Liver (tissue), 9 donors: ENCODE data around the gene IGFBP1. TPM values are rescaled to one million over a fixed set of nuclear protein-coding genes. Genes with fewer than 3 reads are reported as not detected.
A peak's percentile ranks its signal among the peaks of the same experiment; 100 is the strongest.

Source experiments
- DNase-seq: peaks from one replicate; pipeline ENCODE4 v3.0.0-alpha.2; 2017; ENCODE audit warnings: low spot score
- H3K27ac ChIP-seq, 2 donors: one replicate each; pipeline ENCODE4 v1.7.0; 2013; ENCODE audit warnings: inconsistent platforms in 2 of 2, low read length in 2 of 2, control low read depth in 1 of 2, low read depth in 1 of 2, mild to moderate bottlenecking in 1 of 2
- H3K27me3 ChIP-seq, 4 donors: one replicate each; pipeline versions ENCODE4 v1.6.1 to v1.7.0; 2013; ENCODE audit warnings: low read length in 3 of 4, inconsistent platforms in 1 of 4, mild to moderate bottlenecking in 1 of 4, moderate library complexity in 1 of 4; ENCODE audit not compliant: control insufficient read depth in 4 of 4, insufficient read depth in 4 of 4
- H3K36me3 ChIP-seq, 4 donors: one replicate each; pipeline versions ENCODE4 v1.6.1 to v1.7.0; 2013; ENCODE audit warnings: low read length in 3 of 4, mild to moderate bottlenecking in 3 of 4, low read depth in 1 of 4, moderate library complexity in 1 of 4; ENCODE audit not compliant: control insufficient read depth in 4 of 4, insufficient read depth in 3 of 4
- H3K4me1 ChIP-seq, 4 donors: one replicate each; pipeline versions ENCODE4 v1.6.1 to v1.7.0; 2013; ENCODE audit warnings: low read length in 3 of 4, mild to moderate bottlenecking in 3 of 4, moderate library complexity in 1 of 4; ENCODE audit not compliant: control insufficient read depth in 4 of 4, insufficient read depth in 4 of 4
- H3K4me3 ChIP-seq, 3 donors: one replicate each; pipeline versions ENCODE4 v1.6.1 to v1.7.0; 2013; ENCODE audit warnings: low read length in 3 of 3, control low read depth in 1 of 3, low read depth in 1 of 3, mild to moderate bottlenecking in 1 of 3
- H3K9ac ChIP-seq, 2 donors: one replicate each; pipeline ENCODE4 v1.7.0; 2013; ENCODE audit warnings: low read length in 2 of 2, mild to moderate bottlenecking in 2 of 2, moderate library complexity in 2 of 2, control low read depth in 1 of 2, low read depth in 1 of 2
- H3K9me3 ChIP-seq, 4 donors: one replicate each; pipeline versions ENCODE4 v1.6.1 to v1.7.0; 2013; ENCODE audit warnings: low read length in 3 of 4; ENCODE audit not compliant: control insufficient read depth in 4 of 4
- EGR1 ChIP-seq, 2 donors: IDR thresholded peaks; 2 replicates each; pipeline ENCODE4 v1.6.1; 2016 to 2018; ENCODE audit warnings: antibody characterized with exemption in 2 of 2, low read depth in 2 of 2
- FOXA1 ChIP-seq: IDR thresholded peaks from 2 replicates; pipeline ENCODE4 v1.6.1; 2016; ENCODE audit warnings: antibody characterized with exemption
- FOXA2 ChIP-seq: IDR thresholded peaks from 2 replicates; pipeline ENCODE4 v1.6.1; 2016; ENCODE audit warnings: antibody characterized with exemption
- GABPA ChIP-seq, 2 donors: IDR thresholded peaks in 1 of 2; conservative IDR thresholded peaks in 1 of 2; 2 replicates each; pipeline ENCODE4 v1.6.1; 2016; ENCODE audit warnings: antibody characterized with exemption in 2 of 2, mild to moderate bottlenecking in 1 of 2, moderate library complexity in 1 of 2
- HNF4A ChIP-seq, 2 donors: conservative IDR thresholded peaks; 2 replicates each; pipeline ENCODE4 v1.6.1; 2016; ENCODE audit warnings: antibody characterized with exemption in 2 of 2, mild to moderate bottlenecking in 2 of 2
- HNF4G ChIP-seq: IDR thresholded peaks from 2 replicates; pipeline ENCODE4 v1.6.1; 2016; ENCODE audit warnings: antibody characterized with exemption
- JUND ChIP-seq, 2 donors: IDR thresholded peaks; 2 replicates each; pipeline ENCODE4 v1.6.1; 2016; ENCODE audit warnings: antibody characterized with exemption in 2 of 2
- NR2F2 ChIP-seq: IDR thresholded peaks from 2 replicates; pipeline ENCODE4 v1.6.1; 2016; ENCODE audit warnings: antibody characterized with exemption
- RAD21 ChIP-seq, 2 donors: IDR thresholded peaks; 2 replicates each; pipeline ENCODE4 v1.6.1; 2016; ENCODE audit warnings: antibody characterized with exemption in 2 of 2, mild to moderate bottlenecking in 2 of 2
- RXRA ChIP-seq, 2 donors: IDR thresholded peaks; 2 replicates each; pipeline ENCODE4 v1.6.1; 2017 to 2018; ENCODE audit warnings: antibody characterized with exemption in 2 of 2, mild to moderate bottlenecking in 1 of 2
- SP1 ChIP-seq: IDR thresholded peaks from 2 replicates; pipeline ENCODE4 v1.6.1; 2018; ENCODE audit warnings: antibody characterized with exemption, mild to moderate bottlenecking
- TAF1 ChIP-seq: conservative IDR thresholded peaks from 2 replicates; pipeline ENCODE4 v1.6.1; 2016; ENCODE audit warnings: antibody characterized with exemption, mild to moderate bottlenecking
- YY1 ChIP-seq: IDR thresholded peaks from 2 replicates; pipeline ENCODE4 v1.6.1; 2016; ENCODE audit warnings: antibody characterized with exemption, mild to moderate bottlenecking
- WGBS: extraction: QIAGEN DNeasy Blood & Tissue Kit; methylation state at CpG from one replicate; pipeline ENCODE4 v1.1.7; 2013; 5-methylcytosine and 5-hydroxymethylcytosine counted together
- polyA plus RNA-seq, 2 donors: library from polyadenylated mRNA; stranded (reverse) in 1 of 2; unstranded in 1 of 2; fragments of 200-250 nt in 1 of 2; fragments of >200 nt in 1 of 2; fragmentation: Nextera tagmentation in 1 of 2; extraction: Ambion mirVana in 1 of 2; gene quantifications; one replicate each; pipeline versions ENCODE4 v1.2.1 to v1.2.3, GENCODE V29; 2013 to 2015
- total RNA-seq, 2 donors: library from RNA; depleted of rRNA; stranded (reverse); fragments of >200 nt; gene quantifications; one replicate each; pipeline ENCODE4 v1.2.3, GENCODE V29; 2014
- TF ChIP-seq, protein P1 (sequence below): IDR thresholded peaks from 2 replicates; pipeline ENCODE4 v1.6.1; 2016; ENCODE audit warnings: antibody characterized with exemption
- TF ChIP-seq, protein P2 (sequence below): fragments of 150-350 bp; IDR thresholded peaks from 2 replicates; pipeline ENCODE4 v1.5.1; 2017; ENCODE audit warnings: improper control_type of control experiment, low read depth, low read length; ENCODE audit not compliant: missing input control
- TF ChIP-seq, protein P3 (sequence below): IDR thresholded peaks from 2 replicates; pipeline ENCODE4 v1.6.1; 2016; ENCODE audit warnings: antibody characterized with exemption
- TF ChIP-seq, protein P4 (sequence below): IDR thresholded peaks from 2 replicates; pipeline ENCODE4 v1.6.1; 2016; ENCODE audit warnings: antibody characterized with exemption, mild to moderate bottlenecking
- TF ChIP-seq, protein P5 (sequence below): IDR thresholded peaks from 2 replicates; pipeline ENCODE4 v1.6.1; 2016; ENCODE audit warnings: antibody characterized with exemption
- donor health status: healthy.
- donor health status: healthy.
- donor health status: healthy.
- donor health status: healthy.
- donor health status: healthy.

The IGFBP1 gene
- total and polyA plus RNA-seq, 4 donors, result 3.5 to 234 (median 63.6) TPM

DNA sequence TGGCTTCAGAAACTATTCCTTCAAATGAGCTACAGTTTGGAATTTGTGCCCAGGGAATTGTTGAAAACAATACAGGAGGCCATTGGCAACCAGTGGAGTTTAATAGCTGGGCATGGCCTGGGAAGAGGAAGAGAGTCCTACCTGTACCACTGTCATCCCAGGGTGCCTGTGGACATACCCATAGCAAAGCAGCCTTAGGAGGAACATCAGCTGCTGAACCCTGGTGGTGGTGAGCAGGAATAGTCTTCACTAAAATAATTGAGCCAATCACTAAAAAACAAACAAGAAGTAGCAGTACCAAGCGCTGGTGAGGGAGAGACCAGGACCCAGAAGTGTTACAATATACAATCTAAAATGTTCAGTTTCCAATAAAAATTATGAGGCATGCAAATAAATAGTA lies 14.5 kb downstream of the IGFBP1 start:
- Histone ChIP-seq H3K4me1 (no peaks in the 10 kb centered on the region), H3K27ac (no peak overlapping the region), H3K36me3 (no peaks in the 10 kb centered on the region), H3K27me3 (no peaks in the 10 kb centered on the region), H3K4me3 (no peak overlapping the region), H3K9ac (no peak overlapping the region), H3K9me3 (no peaks in the 10 kb centered on the region)
- no peak for DNase-seq
- TF ChIP-seq, protein P1, sequence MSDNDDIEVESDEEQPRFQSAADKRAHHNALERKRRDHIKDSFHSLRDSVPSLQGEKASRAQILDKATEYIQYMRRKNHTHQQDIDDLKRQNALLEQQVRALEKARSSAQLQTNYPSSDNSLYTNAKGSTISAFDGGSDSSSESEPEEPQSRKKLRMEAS, result no peak
- TF ChIP-seq, protein P2, sequence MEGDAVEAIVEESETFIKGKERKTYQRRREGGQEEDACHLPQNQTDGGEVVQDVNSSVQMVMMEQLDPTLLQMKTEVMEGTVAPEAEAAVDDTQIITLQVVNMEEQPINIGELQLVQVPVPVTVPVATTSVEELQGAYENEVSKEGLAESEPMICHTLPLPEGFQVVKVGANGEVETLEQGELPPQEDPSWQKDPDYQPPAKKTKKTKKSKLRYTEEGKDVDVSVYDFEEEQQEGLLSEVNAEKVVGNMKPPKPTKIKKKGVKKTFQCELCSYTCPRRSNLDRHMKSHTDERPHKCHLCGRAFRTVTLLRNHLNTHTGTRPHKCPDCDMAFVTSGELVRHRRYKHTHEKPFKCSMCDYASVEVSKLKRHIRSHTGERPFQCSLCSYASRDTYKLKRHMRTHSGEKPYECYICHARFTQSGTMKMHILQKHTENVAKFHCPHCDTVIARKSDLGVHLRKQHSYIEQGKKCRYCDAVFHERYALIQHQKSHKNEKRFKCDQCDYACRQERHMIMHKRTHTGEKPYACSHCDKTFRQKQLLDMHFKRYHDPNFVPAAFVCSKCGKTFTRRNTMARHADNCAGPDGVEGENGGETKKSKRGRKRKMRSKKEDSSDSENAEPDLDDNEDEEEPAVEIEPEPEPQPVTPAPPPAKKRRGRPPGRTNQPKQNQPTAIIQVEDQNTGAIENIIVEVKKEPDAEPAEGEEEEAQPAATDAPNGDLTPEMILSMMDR, result peak; percentile 27
- TF ChIP-seq GABPA (IDR thresholded peaks at IDR 0.05 in 1 of 2, conservative IDR thresholded peaks at IDR 0.05 in 1 of 2) (no peak), RAD21 (IDR thresholded peaks at IDR 0.05) (peak; percentile 38 to 68)
- WGBS, result 91% methylated on average over 1 of the region's 1 CpG

DNA sequence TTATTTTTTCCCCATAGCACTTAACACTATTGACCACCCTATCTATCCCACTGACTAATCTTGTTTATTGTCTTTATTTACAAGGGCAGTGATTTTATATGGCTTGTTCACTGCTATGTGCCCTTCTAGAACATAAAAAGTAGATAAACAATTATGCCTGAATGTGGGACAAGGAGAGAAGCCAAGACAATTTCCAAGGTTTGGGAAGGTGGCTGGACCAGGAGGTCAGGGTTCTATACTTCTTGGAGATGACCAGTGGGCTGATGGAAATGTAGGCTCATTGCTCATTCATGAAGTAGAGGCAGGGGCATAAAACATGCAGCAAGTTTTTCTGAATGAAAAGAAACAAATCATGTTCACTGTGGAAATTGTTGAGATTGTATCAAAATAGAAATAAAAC lies 21.3 kb downstream of the IGFBP1 start:
- Histone ChIP-seq H3K9ac (no peak overlapping the region), H3K36me3 (peaks cover 0 to 3% (median under 1%) of the 10 kb centered on the region in 4 donors), H3K4me3 (no peak overlapping the region), H3K27me3 (no peaks in the 10 kb centered on the region), H3K4me1 (no peaks in the 10 kb centered on the region), H3K9me3 (no peaks in the 10 kb centered on the region), H3K27ac (no peak overlapping the region)
- TF ChIP-seq SP1 (no peak), TAF1 (no peak), RAD21 (IDR thresholded peaks at IDR 0.05) (no peak), FOXA2 (no peak), HNF4A (conservative IDR thresholded peaks at IDR 0.05) (no peak), RXRA (IDR thresholded peaks at IDR 0.05) (no peak), YY1 (no peak), HNF4G (no peak), JUND (IDR thresholded peaks at IDR 0.05) (no peak), FOXA1 (no peak), NR2F2 (no peak), GABPA (IDR thresholded peaks at IDR 0.05 in 1 of 2, conservative IDR thresholded peaks at IDR 0.05 in 1 of 2) (no peak), EGR1 (IDR thresholded peaks at IDR 0.05; ENCODE audit: low read depth in 2 of 2) (no peak)
- TF ChIP-seq, protein P3, sequence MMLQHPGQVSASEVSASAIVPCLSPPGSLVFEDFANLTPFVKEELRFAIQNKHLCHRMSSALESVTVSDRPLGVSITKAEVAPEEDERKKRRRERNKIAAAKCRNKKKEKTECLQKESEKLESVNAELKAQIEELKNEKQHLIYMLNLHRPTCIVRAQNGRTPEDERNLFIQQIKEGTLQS, result no peak
- TF ChIP-seq, protein P2, result no peak
- TF ChIP-seq, protein P4, sequence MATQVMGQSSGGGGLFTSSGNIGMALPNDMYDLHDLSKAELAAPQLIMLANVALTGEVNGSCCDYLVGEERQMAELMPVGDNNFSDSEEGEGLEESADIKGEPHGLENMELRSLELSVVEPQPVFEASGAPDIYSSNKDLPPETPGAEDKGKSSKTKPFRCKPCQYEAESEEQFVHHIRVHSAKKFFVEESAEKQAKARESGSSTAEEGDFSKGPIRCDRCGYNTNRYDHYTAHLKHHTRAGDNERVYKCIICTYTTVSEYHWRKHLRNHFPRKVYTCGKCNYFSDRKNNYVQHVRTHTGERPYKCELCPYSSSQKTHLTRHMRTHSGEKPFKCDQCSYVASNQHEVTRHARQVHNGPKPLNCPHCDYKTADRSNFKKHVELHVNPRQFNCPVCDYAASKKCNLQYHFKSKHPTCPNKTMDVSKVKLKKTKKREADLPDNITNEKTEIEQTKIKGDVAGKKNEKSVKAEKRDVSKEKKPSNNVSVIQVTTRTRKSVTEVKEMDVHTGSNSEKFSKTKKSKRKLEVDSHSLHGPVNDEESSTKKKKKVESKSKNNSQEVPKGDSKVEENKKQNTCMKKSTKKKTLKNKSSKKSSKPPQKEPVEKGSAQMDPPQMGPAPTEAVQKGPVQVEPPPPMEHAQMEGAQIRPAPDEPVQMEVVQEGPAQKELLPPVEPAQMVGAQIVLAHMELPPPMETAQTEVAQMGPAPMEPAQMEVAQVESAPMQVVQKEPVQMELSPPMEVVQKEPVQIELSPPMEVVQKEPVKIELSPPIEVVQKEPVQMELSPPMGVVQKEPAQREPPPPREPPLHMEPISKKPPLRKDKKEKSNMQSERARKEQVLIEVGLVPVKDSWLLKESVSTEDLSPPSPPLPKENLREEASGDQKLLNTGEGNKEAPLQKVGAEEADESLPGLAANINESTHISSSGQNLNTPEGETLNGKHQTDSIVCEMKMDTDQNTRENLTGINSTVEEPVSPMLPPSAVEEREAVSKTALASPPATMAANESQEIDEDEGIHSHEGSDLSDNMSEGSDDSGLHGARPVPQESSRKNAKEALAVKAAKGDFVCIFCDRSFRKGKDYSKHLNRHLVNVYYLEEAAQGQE, result no peak
- TF ChIP-seq, protein P1, result no peak
- TF ChIP-seq, protein P5, sequence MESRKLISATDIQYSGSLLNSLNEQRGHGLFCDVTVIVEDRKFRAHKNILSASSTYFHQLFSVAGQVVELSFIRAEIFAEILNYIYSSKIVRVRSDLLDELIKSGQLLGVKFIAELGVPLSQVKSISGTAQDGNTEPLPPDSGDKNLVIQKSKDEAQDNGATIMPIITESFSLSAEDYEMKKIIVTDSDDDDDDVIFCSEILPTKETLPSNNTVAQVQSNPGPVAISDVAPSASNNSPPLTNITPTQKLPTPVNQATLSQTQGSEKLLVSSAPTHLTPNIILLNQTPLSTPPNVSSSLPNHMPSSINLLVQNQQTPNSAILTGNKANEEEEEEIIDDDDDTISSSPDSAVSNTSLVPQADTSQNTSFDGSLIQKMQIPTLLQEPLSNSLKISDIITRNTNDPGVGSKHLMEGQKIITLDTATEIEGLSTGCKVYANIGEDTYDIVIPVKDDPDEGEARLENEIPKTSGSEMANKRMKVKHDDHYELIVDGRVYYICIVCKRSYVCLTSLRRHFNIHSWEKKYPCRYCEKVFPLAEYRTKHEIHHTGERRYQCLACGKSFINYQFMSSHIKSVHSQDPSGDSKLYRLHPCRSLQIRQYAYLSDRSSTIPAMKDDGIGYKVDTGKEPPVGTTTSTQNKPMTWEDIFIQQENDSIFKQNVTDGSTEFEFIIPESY, result no peak
- no peak for DNase-seq
